Activated gamma-delta T cell treated with anti-CD3 and anti-CD28 coated beads, Interleukin-2, amount 50 U/mL, for 16 hours (primary cell): ENCODE measurements around the gene ADCY6.

Experiments
- DNase-seq: peaks from one replicate; pipeline ENCODE4 v3.0.0-alpha.2; 2020; ENCODE audit warnings: low read depth

ADCY6 gene

DNA sequence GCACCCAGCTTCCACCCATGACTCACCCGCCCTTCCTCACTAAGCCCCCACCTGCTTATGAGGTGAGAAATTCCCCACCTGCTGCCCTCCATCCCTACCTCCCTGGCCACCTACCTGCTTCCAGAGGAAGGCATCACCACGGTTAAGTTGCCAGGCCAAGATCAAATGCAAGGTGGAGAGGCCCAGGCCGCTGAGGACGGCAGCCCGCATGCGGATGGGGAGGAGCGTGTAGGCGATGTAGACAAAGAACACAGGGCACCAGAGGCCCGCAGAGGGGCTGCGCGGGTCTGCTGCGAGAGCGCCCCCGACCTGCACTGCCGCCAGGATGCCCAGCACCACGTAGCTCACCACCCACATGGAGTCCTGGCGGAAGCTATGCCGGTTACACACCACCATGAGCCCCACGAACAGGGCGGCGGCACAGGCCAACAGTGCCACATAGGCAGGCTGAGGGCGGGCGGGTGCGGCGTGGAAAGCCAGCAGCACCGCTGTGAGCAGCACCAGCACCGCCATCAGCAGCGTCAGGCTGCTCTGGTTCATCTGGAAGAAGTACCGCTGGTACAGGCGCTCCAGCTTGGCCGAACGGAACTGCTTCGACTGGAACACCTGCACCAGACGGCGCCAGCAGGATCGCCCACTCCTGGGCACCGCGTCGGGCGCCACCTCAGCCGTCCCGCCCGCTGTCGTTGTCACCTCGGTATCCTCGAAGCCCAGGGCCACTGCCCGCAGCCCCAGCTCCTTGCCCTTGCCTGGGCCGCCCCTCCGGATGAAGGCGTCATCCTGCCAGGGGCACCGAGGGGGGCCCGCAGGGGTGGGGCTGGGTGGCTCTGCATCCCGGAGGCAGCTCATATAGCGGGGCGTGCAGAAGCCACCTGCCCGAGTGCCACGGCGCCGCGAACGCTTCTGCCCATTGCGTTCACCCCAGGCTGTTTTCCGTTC, 6.2 kb downstream of the ADCY6 start:
- DNase-seq, result no peak

GRCh38 chr12:48781750-48782456, 7.0 kb downstream of the ADCY6 start:
- no peak for DNase-seq

DNA sequence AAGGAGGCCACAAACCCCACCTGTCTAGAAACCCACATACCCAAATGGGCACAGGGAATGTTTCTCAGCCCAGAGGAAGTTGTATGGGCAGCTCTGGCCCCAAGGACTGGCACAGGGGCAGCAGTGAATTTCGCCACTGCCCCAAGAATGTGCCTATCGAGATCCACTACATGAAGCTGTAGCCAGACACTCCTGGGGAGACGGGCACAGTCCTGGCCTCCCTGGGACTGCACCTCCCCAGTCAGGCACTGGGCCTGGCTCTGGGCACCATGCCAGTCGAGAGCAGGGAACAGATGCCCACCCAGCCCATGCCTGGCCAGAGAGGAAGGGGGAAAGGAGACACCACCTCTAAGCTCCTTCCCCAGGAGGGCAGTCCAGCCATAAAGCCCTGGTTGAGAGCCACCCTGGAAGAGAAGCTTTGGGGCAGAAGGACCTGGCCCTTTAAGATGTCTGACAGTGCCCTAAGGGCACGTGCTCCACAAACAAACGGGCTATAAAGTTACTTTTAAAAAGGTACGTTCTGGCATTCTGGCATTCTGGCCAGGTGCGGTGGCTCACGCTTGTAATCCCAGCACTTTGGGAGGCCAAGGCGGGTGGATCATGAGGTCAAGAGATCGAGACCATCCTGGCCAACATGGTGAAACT, 8.4 kb downstream of the ADCY6 start:
- DNase-seq, result no peak

DNA sequence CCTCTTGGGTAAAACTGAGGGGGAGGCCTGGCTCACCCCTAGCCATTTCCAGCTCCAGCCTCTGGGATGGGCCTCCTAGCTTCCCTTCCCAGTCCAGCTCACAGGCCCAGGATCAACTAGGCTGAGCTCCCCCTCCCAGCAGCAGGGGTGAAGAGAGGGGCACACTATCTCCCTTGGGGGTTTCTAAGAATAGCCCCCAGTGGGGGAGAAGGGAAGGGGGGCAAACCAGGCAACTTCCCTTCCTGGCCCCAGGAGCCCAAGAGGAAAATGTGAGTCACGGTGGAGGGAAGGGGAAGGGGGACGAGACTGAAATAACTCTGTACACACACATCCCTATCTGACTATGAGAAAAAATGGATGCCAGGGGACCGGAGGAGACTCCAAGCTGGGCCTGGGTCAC, 9.0 kb downstream of the ADCY6 start:
- no peak for DNase-seq

DNA sequence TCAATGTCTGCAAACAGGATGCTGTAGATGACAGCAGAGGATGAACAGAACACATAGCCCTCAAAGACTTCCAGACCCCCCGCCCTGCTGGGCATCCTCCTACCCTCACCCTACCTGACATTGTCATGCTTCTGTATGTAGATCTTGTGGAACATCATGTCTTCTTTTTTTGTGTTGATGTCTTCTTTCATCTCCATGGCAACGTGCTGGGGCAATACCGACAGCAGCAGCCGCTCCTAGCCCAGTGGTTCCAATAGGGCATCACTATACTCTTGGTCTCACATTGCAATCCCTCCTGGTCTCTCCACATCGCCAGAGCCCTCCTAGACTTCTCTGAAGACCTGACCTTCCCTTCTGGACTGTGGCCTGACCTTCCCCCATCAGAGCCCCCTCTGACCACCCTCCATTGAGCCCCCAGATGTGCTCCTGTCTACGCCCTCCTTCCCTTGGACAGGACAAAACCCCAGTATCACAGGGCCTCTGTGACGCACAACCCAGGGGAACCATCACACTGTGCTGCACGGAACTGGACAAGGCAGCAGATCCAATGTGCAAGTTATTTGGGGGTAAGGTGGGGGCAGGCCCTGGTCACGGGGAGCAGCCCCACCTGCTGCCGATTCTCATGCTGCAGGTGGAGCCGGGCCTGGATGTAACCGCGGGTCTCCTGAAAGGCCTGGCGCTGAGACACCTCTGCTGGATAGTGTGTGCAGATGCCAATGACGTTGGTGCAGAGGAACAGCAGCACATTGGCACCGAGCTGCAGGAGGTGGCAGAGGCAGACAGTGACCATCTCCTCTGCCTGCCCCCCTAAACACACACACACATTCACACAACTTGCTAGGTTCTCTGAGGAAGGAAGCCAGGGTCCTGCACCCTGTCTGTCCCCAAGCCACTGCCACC, 11.1 kb downstream of the ADCY6 start:
- DNase-seq, result no peak

GRCh38 chr12:48776956-48777355, 11.9 kb downstream of the ADCY6 start:
- DNase-seq, result no peak

DNA sequence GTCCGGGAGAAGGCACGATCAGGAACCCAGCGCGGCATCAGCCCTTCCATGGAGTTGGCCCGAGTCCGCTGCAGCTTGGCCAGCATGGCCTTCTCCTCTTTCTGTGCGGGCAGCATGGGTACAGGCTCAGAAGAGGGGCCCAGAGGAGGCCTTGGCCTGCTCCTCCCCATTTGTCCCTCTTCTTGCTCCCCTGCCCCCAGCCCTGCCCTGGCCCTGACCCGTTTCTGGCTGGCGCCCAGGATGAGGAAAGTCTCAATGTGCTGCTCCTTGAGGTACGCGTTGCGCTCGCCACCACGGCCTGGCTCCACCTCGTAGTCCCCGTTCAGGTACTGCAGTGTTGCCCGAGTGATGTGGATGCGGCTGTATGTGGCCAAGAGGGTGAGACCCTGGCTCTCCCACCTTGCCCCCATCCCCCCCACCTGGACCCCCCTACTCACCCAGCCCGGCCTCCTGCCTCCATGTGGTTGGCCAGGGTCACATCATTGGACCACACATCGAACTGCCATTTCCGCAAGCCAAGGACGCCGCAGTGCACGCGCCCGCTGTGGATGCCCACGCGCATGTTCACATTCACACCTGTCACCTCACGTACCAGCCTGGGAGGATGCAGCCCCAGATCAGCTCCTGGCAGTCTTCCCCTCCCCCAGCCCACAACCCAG, 12.8 kb downstream of the ADCY6 start:
- no peak for DNase-seq

GRCh38 chr12:48775299-48775698, 13.6 kb downstream of the ADCY6 start:
- no peak for DNase-seq

GRCh38 chr12:48774516-48774915, 14.4 kb downstream of the ADCY6 start:
- no peak for DNase-seq

DNA sequence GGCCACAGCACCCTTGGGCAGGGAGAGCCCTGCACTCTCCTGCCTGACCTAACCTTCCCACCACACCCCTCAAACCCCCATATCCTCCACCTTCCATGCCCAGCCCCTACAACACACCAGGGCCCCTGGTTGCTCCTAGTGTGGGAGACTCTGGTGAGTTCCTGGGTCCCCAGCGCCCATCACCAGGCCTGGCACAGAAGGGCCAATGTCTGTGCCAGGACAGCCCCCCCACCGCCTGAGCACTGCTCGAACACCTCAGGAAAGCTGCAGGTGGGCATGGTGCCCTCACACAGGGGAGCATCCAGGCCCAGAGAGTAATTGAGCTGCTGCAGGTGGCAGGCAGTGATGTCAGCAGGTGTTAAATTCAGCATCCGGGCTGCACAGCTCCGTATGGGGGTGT, 15.2 kb downstream of the ADCY6 start:
- DNase-seq, result no peak

GRCh38 chr12:48771588-48772112, 17.2 kb downstream of the ADCY6 start:
- no peak for DNase-seq

DNA sequence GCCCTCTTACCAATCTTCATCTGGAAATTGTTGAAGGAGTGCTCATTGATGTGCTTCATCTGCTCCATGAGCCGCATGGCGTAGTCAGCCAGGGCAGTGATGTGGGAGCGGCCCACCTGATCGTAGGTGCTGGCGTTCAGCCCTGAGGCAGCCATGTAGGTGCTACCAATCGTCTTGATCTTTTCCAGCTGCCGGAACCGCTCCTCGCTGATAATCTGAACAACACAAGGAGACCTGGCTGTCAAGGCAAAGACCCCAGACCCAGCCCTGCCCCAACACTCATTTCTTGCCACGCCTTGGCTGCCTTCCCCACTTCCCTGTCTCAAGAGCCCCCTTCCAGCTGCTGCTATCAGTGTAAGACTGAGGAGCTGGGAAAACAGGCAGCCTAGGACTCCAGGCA, 18.1 kb downstream of the ADCY6 start:
- no peak for DNase-seq

GRCh38 chr12:48768736-48769135, 20.2 kb downstream of the ADCY6 start:
- DNase-seq, result no peak

DNA sequence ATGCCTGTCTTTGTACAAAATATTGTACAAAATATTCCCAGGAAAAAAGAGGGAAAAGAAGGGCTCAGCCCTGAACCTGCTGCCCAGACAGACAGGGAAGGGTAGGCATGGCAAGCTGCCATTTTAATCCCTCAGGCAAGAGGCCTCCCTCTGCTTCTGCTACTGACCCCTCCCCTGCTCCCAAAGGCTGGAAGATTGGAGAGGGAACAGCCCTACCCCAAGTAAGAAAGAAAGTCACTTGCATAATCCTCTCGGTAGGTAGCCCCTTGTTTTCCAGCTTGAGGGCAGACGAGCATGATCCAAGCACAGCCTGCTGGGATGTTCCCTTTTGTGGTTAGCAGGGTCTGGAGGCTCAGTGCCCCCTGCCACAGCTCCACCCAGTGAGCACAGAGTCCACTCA, 20.7 kb downstream of the ADCY6 start:
- no peak for DNase-seq

DNA sequence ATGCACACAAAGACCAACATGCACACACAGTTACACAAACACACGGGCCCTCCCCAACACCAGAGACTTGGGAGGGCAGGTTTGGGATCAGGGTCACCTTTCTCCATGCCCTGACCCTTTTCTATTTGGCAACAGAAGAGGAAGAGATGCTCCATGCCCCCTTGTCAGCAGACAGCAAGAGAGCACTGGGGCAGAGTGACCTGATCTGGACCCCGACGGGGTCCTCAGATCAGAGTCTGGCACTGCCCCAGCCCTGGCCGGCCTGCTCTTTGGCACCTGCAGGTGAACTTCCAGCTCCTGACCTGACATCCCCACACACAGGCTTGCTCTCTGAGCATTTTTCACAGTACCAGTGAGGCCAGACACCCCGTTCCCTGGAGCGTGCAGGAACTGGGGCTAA, 21.4 kb downstream of the ADCY6 start:
- no peak for DNase-seq

DNA sequence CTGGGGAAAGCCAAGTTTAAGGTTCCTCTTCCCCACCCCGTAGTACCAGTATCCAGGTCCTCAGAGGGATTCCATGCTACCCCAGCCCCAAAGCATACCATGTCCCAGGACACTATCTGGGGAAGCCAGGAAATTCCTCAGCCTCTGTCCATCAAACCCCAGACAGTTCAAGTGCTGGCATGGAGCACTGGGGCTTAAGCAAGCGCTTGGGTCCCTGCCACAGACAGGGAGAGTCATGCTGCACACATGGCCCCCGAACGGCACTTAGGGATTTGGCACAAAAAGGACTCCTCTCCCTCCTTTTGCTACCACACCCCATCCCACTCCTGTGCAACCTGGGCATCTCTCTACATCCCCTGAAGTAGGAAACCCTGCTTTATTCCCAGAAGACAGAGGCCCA, 21.8 kb downstream of the ADCY6 start:
- DNase-seq, result no peak

DNA sequence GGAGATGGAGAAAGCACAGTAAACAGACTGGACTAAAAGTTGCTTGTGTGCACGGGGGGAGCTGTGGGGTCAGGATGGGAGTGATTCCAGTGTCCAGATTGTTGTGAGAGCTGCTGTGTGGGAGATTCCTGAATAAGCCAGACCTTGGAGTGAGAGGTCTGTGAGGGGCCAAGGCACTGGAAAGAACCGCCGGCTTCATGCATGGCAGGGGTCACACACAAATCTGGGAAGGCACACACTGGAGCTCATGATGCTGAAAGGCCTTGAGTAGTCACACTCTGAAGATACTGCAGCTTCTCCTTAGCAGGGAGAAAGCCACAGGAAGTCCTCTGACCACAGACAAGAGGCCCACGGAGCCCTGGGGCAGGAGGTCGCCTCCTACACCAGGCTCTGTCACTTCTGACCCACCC, 23.1 kb downstream of the ADCY6 start:
- DNase-seq, result no peak

DNA sequence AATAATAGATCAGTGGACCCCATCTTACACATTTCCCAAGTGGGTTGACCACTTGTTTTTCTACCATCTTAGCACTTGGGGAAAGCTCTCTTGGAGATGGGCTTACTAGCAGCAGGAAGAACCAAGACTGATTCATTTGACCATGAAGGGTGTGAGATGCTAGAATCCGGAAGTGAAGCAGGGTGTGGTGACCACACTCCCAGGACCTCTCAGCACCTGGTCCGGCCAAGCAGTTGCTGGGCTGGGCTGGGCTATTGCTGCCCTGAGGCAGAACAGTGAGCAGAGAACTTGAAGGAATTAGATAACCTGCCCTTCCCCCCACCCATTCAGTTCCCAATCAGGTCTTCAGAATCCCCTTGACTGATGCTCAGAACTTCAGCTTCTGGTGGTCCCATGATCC, 24.4 kb downstream of the ADCY6 start:
- no peak for DNase-seq

DNA sequence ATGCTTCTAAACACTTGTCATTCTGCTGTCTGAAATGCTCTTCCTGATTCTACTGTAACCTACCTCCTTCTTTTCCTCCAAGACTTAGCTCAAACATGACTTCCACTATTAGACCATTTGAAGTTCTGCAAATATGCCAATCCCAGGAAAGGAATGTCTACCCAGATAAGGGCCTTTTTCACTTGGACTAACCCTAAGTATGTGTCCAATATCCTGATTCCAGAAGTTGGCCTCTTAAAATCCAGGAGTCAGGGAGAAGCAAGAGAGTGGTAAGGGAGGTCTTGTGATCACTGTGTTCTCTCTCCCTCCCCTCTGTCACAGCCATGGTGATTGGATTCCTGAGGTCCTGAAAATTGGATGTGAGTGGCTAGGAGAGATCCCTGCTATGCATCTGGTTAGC, 30.2 kb downstream of the ADCY6 start:
- no peak for DNase-seq

DNA sequence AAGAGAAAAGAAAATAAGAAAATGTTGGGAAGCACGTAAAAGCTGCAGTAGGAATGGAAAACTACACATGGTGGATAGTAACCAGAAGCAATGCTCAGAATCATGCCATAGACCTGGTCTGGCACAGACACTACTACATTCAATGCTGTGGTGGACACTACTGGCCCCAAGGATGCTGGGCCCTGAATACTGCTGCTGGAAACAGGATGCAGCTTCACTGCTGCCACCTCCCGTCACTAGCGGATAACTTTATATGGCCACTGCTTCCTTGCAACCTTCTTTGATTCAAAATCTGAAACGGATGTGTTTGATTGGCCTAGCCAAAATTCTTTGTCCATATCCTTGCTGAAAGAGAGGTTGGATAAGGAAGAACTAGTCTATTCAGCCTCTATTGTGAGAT, 30.7 kb downstream of the ADCY6 start:
- no peak for DNase-seq

DNA sequence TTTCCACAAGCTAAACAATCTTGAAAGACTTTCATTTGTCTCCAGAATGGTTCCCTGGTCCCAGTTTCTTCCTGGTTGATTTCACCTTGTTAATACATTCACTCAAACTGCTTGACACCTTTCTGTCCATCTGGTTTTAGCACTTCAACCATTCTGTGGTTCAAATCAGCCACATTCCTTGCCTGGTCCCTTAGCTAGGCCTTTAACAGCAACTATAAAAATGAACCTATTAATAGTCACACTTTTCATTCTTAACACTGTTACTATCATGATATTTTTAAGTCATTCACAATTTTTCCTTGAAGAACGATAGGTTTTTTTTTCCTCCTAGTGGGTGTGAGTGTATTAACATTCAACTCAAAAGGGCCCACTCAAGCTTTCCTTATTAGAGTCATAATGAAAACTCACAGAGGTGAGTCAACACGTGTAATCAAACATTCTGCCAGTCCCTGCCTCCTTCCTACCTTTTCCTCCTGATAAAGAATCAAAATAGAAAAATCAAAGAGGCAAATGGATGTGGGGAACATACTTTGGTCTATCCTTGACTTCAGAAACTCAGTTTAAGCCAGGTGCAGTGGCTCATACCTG, 38.0 kb downstream of the ADCY6 start:
- no peak for DNase-seq
